Fibroblast of lung (primary cell): Measurements from ENCODE around the gene STRA8.

Source experiments
- EZH2 ChIP-seq: IDR thresholded peaks from 2 replicates; pipeline ENCODE4 v1.5.1; 2012; ENCODE audit warnings: low read length, control low read depth, mild to moderate bottlenecking; ENCODE audit errors: missing control alignments
- TF ChIP-seq, protein P1 (sequence below), 2 donors: IDR thresholded peaks in 1 of 2; conservative IDR thresholded peaks in 1 of 2; 1 replicate in 1 of 2; 2 replicates in 1 of 2; pipeline ENCODE4 v1.5.1; 2011 to 2012; ENCODE audit warnings: low read length in 2 of 2, control low read depth in 1 of 2, inconsistent platforms in 1 of 2, low read depth in 1 of 2, mild to moderate bottlenecking in 1 of 2

DNA sequence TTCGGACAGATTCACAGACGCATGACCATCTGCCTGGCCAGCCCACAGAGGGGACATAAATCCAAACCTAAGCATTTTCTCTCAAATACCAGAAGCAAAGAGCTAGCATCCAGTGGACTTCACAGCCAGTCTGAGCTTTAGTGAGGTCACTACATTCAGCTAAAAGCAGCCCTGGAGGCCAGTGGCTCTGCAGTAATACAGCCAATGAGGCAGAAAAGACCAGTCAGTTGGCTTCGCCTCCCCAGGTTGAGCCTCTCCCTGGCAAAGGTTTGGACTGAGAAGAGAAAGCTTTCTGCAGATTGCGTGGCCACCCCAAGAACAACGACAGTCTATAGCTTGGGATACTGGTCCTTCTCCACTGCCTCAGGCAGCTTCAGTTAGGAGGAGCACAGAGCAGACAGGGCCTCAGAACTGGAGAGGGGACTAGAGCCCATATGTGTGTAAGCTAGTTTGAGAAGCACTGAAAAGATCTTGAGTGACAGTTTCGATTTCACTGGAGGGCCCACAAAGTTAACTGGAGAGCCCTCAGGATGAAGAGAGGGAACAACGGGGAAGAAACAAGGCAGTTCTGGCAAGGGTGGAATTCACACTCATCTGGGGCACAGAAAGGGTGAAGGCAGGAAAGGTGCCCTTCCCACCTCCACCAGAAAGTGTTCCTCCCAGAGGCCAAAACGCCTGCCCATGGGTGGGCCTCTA lies 26.1 kb upstream of the STRA8 start:
- TF ChIP-seq EZH2, result no peak
- TF ChIP-seq, protein P1, sequence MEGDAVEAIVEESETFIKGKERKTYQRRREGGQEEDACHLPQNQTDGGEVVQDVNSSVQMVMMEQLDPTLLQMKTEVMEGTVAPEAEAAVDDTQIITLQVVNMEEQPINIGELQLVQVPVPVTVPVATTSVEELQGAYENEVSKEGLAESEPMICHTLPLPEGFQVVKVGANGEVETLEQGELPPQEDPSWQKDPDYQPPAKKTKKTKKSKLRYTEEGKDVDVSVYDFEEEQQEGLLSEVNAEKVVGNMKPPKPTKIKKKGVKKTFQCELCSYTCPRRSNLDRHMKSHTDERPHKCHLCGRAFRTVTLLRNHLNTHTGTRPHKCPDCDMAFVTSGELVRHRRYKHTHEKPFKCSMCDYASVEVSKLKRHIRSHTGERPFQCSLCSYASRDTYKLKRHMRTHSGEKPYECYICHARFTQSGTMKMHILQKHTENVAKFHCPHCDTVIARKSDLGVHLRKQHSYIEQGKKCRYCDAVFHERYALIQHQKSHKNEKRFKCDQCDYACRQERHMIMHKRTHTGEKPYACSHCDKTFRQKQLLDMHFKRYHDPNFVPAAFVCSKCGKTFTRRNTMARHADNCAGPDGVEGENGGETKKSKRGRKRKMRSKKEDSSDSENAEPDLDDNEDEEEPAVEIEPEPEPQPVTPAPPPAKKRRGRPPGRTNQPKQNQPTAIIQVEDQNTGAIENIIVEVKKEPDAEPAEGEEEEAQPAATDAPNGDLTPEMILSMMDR (conservative IDR thresholded peaks at IDR 0.05 in 1 of 2, IDR thresholded peaks at IDR 0.05 in 1 of 2; ENCODE audit: low read depth in 1 of 2, low read length in 2 of 2), result no peak
